BE2C (cell line): ENCODE measurements around the gene DCAF17.

Experiments used
- DNase-seq: peaks from one replicate; pipeline ENCODE4 v3.0.0-alpha.2; 2020
- H3K27me3 ChIP-seq: fragments of 250-450 bp; sonication (Bioruptor Pico); 2 replicates; pipeline ENCODE4 v1.5.1; 2020; ENCODE audit warnings: mild to moderate bottlenecking
- H3K36me3 ChIP-seq: fragments of 250-450 bp; sonication (Bioruptor Pico); 2 replicates; pipeline ENCODE4 v1.5.1; 2020; ENCODE audit warnings: mild to moderate bottlenecking
- H3K4me1 ChIP-seq: fragments of 250-450 bp; sonication (Bioruptor Pico); 2 replicates; pipeline ENCODE4 v1.5.1; 2020
- H3K4me3 ChIP-seq: 2 replicates; pipeline ENCODE4 v1.5.1; 2011; ENCODE audit warnings: low read depth, low read length
- H3K9me3 ChIP-seq: fragments of 250-450 bp; sonication (Bioruptor Pico); 2 replicates; pipeline ENCODE4 v1.5.1; 2020
- TF ChIP-seq, protein P1 (sequence below): IDR thresholded peaks from 2 replicates; pipeline ENCODE4 v1.5.1; 2012; ENCODE audit warnings: mild to moderate bottlenecking, low read depth, low read length

Gene DCAF17

DNA sequence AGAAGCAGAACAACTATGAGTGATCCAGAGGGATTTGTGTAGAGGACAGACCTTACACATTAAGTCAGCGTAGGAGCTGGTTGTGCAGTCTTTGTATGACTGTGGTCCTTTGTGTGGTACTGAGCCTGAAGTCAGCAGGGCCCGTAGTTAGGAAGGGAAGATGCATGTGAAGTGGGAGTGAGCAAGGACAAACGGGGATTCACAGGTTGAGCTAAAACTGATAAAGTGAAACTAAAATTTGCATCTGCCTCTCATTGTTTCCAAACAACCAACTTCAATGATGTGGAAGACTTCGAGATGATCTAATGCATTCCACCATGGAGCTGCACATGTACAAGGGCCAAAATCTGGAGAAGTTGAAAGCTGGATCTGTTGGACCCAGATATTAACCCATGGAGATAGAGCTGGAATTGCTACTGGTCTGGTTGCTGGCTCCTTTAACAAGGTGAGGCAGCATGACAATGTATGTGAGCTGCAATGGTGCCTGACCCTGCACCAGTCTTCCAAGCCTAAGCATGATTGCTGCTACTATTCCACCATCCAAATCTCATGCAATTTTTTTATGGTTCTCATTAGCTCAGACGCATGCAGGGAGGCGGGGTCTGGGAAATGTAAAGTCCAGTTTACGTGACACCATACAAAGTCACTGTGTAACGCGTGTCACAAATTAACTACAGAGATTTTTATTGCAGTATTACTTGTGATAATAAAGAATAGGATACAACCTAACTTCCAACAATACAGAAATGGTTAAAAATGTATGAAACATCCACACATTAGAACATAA, 76.1 kb downstream of the DCAF17 start:
- H3K4me3 ChIP-seq = no peak overlapping the region
- TF ChIP-seq, protein P1, sequence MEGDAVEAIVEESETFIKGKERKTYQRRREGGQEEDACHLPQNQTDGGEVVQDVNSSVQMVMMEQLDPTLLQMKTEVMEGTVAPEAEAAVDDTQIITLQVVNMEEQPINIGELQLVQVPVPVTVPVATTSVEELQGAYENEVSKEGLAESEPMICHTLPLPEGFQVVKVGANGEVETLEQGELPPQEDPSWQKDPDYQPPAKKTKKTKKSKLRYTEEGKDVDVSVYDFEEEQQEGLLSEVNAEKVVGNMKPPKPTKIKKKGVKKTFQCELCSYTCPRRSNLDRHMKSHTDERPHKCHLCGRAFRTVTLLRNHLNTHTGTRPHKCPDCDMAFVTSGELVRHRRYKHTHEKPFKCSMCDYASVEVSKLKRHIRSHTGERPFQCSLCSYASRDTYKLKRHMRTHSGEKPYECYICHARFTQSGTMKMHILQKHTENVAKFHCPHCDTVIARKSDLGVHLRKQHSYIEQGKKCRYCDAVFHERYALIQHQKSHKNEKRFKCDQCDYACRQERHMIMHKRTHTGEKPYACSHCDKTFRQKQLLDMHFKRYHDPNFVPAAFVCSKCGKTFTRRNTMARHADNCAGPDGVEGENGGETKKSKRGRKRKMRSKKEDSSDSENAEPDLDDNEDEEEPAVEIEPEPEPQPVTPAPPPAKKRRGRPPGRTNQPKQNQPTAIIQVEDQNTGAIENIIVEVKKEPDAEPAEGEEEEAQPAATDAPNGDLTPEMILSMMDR = no peak
- H3K9me3 ChIP-seq = no peaks in the 10 kb centered on the region
- no peaks in the 10 kb centered on the region for H3K27me3 ChIP-seq
- no peaks in the 10 kb centered on the region for H3K4me1 ChIP-seq
- DNase-seq = no peak
- no peaks in the 10 kb centered on the region for H3K36me3 ChIP-seq

GRCh38 chr2:171512014-171512413, 78.0 kb downstream of the DCAF17 start:
- DNase-seq = no peak
- Histone ChIP-seq H3K4me1 (no peaks in the 10 kb centered on the region), H3K4me3 (no peak overlapping the region), H3K27me3 (no peaks in the 10 kb centered on the region), H3K36me3 (no peaks in the 10 kb centered on the region), H3K9me3 (no peaks in the 10 kb centered on the region)
- TF ChIP-seq, protein P1 = no peak

DNA sequence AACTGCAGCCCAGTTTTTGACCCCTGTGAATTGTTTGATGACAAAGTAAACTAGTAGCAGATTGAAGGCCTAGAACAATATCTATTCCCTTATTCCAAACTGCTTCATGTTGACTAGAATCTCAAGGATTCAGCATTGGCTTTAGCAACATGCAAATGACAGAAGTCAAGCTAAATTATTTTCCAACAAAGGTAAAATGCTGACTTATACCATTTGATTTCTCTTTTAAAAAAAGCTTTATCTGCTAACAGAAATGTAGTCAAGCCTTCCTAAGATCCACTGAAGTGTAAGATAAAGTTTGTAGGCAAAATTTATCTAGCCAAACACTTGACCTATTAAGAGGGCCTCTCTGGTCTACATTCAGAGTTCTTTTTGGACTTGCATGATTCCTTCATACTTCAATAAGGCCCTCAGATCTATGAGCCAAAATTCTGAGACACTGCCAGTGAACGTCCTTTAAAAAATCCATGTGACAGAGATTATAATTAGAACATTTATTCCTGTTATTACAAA, 78.7 kb downstream of the DCAF17 start:
- TF ChIP-seq, protein P1 = no peak
- no peaks in the 10 kb centered on the region for H3K4me1 ChIP-seq

GRCh38 chr2:171513719-171514160, 79.7 kb downstream of the DCAF17 start:
- H3K27me3 ChIP-seq = no peaks in the 10 kb centered on the region
- H3K4me3 ChIP-seq = no peak overlapping the region
- TF ChIP-seq, protein P1 = no peak
- no peaks in the 10 kb centered on the region for H3K9me3 ChIP-seq
- no peaks in the 10 kb centered on the region for H3K4me1 ChIP-seq
- DNase-seq = no peak
- H3K36me3 ChIP-seq = no peaks in the 10 kb centered on the region

More for the DNA sequence above, 78.7 kb downstream of the DCAF17 start:
- Histone ChIP-seq H3K9me3 (no peaks in the 10 kb centered on the region), H3K36me3 (no peaks in the 10 kb centered on the region), H3K27me3 (no peaks in the 10 kb centered on the region), H3K4me3 (no peak overlapping the region)
- DNase-seq = no peak

DNA sequence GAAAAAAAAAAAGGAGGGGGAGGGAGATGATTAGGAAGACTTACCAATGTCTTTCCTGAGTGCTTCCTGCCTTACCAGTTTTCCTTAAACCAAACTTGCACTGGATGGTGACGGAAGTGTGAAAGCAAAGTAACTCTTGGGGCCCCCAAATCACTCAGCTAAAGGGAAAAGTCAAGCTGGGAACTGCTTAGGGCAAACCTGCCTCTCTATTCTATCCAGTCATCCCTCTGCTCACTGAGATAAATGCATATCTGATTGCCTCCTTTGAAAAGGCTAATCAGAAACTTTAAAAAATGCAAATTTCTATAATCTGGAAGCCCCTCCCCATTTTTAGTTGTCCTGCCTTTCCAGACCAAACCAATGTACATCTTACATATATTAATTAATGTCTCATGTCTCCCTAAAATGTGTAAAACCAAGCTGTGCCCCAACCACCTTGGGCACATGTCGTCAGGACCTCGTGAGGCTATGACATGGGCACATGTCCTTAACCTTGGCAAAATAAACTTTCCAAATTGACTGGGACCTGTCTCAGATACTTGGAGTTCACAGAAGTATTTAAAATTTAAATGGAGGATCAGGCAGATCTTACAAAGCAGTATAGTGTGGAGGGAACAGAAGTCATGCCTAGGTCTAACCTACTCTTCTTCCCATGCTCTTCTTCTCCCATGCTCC, 81.0 kb downstream of the DCAF17 start:
- Histone ChIP-seq H3K4me3 (no peak overlapping the region), H3K4me1 (no peaks in the 10 kb centered on the region), H3K36me3 (no peaks in the 10 kb centered on the region), H3K9me3 (no peaks in the 10 kb centered on the region), H3K27me3 (no peaks in the 10 kb centered on the region)
- DNase-seq = no peak
- TF ChIP-seq, protein P1 = no peak
